SH-SY5Y (cell line): ENCODE measurements around the gene GALNT18.

Experiments used
- GATA2 ChIP-seq: IDR thresholded peaks from 2 replicates; pipeline ENCODE4 v1.6.1; 2011; ENCODE audit warnings: mild to moderate bottlenecking, low read depth, low read length
- GATA3 ChIP-seq: IDR thresholded peaks from 2 replicates; pipeline ENCODE4 v1.6.1; 2011; ENCODE audit warnings: low read depth, mild to moderate bottlenecking, low read length, moderate library complexity

DNA sequence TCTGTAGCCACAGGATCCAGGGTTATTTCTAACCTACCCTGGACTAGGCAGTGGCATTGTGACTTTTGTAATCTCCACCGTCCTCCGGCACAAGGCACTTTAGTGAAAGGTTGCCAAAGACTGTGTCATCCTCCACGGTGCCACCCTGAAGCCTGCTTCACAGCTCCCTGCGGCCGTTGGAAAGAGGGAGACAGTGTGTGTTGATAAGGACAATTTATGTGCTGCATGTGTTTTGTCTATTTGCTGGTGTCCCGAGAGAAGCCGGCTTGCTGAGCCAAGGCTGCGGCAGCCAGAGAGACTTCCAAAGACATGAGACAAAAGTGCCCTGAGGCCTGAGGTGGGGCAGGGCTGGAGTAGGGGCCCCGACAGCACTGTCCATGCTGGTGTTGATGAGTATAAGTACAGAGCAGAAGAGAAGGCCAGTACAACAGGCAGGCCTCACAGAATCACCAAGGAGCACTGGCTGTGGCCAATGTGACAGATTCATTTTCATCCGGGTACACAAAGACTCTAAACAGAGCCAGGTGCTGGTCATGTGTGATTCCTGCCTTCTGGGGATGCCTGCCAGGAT is 40.9 kb downstream of the GALNT18 start:
- no peak for TF ChIP-seq GATA3
- peak; percentile 79 for TF ChIP-seq GATA2
